GM12878 (cell line): ENCODE data around the gene INPP5D. TPM values are rescaled to one million over a fixed set of nuclear protein-coding genes. Genes with fewer than 3 reads are reported as not detected.
"Not testable (repeated sequence)": the region's sequence is repeated elsewhere in the genome, so short reads cannot be mapped to it uniquely, and the experiment has no call there.

Experiments used
- ATAC-seq: fragments of 200-7000 bp; cut with Tn5 transposase; 3 replicates; pipeline ENCODE4 v1.9.1; 2020; ENCODE audit warnings: mild to moderate bottlenecking, moderate library complexity
- BruUV-seq: library from RNA; stranded (reverse); fragments of 400-500 nt; replicated peaks from 2 replicates; lab custom pipeline; 2021; lab: Mats Ljungman, UMichigan
- CTCF ChIA-PET: fragments of 300-600 bp; sonication (Branson Sonifier 250); formaldehyde crosslinking; extraction: SDS; loops from one replicate; lab custom pipeline; 2021; ENCODE audit warnings: inconsistent platforms; lab: Yijun Ruan, JAX
- POLR2A ChIA-PET: fragments of 350-600 bp; formaldehyde crosslinking; extraction: SDS; loops from one replicate; lab custom pipeline; 2021; ENCODE audit warnings: inconsistent platforms; lab: Charles Lee
- RAD21 ChIA-PET: fragments of 300-600 bp; sonication (Branson Sonifier 250); formaldehyde crosslinking; loops from one replicate; lab custom pipeline; 2023; ENCODE audit warnings: antibody characterized with exemption; ENCODE audit not compliant: unreplicated experiment; lab: Charles Lee
- SMC1A ChIA-PET: fragments of 300-600 bp; sonication (Branson Sonifier 250); formaldehyde crosslinking; loops from one replicate; lab custom pipeline; 2023; ENCODE audit not compliant: unreplicated experiment, uncharacterized antibody; lab: Charles Lee
- DNase-seq: peaks from one replicate; pipeline ENCODE4 v3.0.0-alpha.2; 2011; ENCODE audit warnings: low read depth, low spot score
- FAIRE-seq: peaks from 3 replicates; lab custom pipeline; 2011; peaks lifted over from hg19 to GRCh38; lab: Jason Lieb, UNC
- H2AFZ ChIP-seq: 2 replicates; pipeline ENCODE4 v1.6.0; 2011; ENCODE audit warnings: low read depth, low read length, control low read depth; ENCODE audit not compliant: control insufficient read depth
- H3K27ac ChIP-seq: 2 replicates; pipeline ENCODE4 v1.5.1; 2011; ENCODE audit warnings: control low read depth; ENCODE audit not compliant: control insufficient read depth, insufficient read depth
- H3K27me3 ChIP-seq, 2 experiments: replicated peaks in 1 of 2; 2 replicates each; pipeline versions ENCODE4 v1.6.0 to v1.6.1; 2011; ENCODE audit warnings: low read length in 1 of 2; ENCODE audit not compliant: control insufficient read depth in 2 of 2, insufficient read depth in 2 of 2
- H3K36me3 ChIP-seq, 2 experiments: 2 replicates each; pipeline ENCODE4 v1.5.1; 2011; ENCODE audit warnings: low read length in 1 of 2; ENCODE audit not compliant: control insufficient read depth in 2 of 2, insufficient read depth in 2 of 2
- H3K4me1 ChIP-seq: 2 replicates; pipeline ENCODE4 v1.6.1; 2011; ENCODE audit warnings: mild to moderate bottlenecking, low read length, moderate library complexity, mixed read lengths; ENCODE audit not compliant: control insufficient read depth, insufficient read depth
- H3K4me2 ChIP-seq: 2 replicates; pipeline ENCODE4 v1.6.0; 2011; ENCODE audit warnings: control low read depth; ENCODE audit not compliant: control insufficient read depth, insufficient read depth
- H3K4me3 ChIP-seq: fragments of 200-600 bp; sonication (generic); 2 replicates; pipeline ENCODE4 v1.5.1; 2016
- H3K79me2 ChIP-seq: 2 replicates; pipeline ENCODE4 v1.6.0; 2011; ENCODE audit warnings: low read length; ENCODE audit not compliant: control insufficient read depth, insufficient read depth
- H3K9ac ChIP-seq: 2 replicates; pipeline ENCODE4 v1.8.0; 2011; ENCODE audit warnings: low read length, control low read depth, mixed read lengths; ENCODE audit not compliant: control insufficient read depth, insufficient read depth
- H3K9me3 ChIP-seq: replicated peaks from 3 replicates; pipeline ENCODE4 v1.5.1; 2011; ENCODE audit warnings: mild to moderate bottlenecking, low read length; ENCODE audit not compliant: control insufficient read depth, insufficient read depth
- H4K20me1 ChIP-seq: 2 replicates; pipeline ENCODE4 v1.6.0; 2011; ENCODE audit not compliant: control insufficient read depth, insufficient read depth
- BCLAF1 ChIP-seq: fragments of 450-650 bp; IDR thresholded peaks from 2 replicates; pipeline ENCODE4 v1.6.1; 2017; ENCODE audit warnings: antibody characterized with exemption, mild to moderate bottlenecking, moderate library complexity
- PRDM15 ChIP-seq: fragments of 450-650 bp; formaldehyde crosslinking; IDR thresholded peaks from 2 replicates; pipeline ENCODE4 v1.4.0; 2020; ENCODE audit warnings: mild to moderate bottlenecking, moderate library complexity
- RAD51 ChIP-seq: fragments of 450-650 bp; IDR thresholded peaks from 2 replicates; pipeline ENCODE4 v1.6.1; 2016; ENCODE audit warnings: moderate library complexity, mild to moderate bottlenecking, inconsistent platforms
- TCF7 ChIP-seq: IDR thresholded peaks from 2 replicates; pipeline ENCODE4 v1.6.1; 2014; ENCODE audit warnings: antibody characterized with exemption, borderline replicate concordance
- YY1 ChIP-seq: IDR thresholded peaks from 2 replicates; pipeline ENCODE4 v1.6.1; 2011; ENCODE audit warnings: low read depth, mild to moderate bottlenecking, low read length
- ZBED1 ChIP-seq: IDR thresholded peaks from 2 replicates; pipeline ENCODE4 v1.6.1; 2016; ENCODE audit warnings: borderline replicate concordance
- ZNF687 ChIP-seq: fragments of 450-650 bp; IDR thresholded peaks from 2 replicates; pipeline ENCODE4 v1.6.1; 2017; ENCODE audit warnings: mild to moderate bottlenecking, moderate library complexity
- WGBS: methylation state at CpG from one replicate; pipeline ENCODE4 v1.1.6; 2016; ENCODE audit warnings: low lambda C conversion rate; ENCODE audit not compliant: insufficient replicate concordance, insufficient coverage; ENCODE audit errors: missing lambda C conversion rate; 5-methylcytosine and 5-hydroxymethylcytosine counted together
- in situ Hi-C: fragments of 300-500 bp; cut with MboI; formaldehyde crosslinking; loops from 9 replicates; pipeline ENCODE4 v1.14.3; 2018; ENCODE audit warnings: mixed read lengths
- intact Hi-C: fragments of 100-400 bp; cut with micrococcal nuclease; formaldehyde crosslinking; loops from one replicate; pipeline ENCODE4 v1.14.2; 2022; ENCODE audit not compliant: unreplicated experiment
- polyA plus RNA-seq, 11 experiments: library from polyadenylated mRNA; depleted of rRNA in 4 of 11; unstranded in 6 of 11; stranded (reverse) in 5 of 11; fragments of >200 nt; fragmentation: Nextera tagmentation in 4 of 11; fragmentation: Illumina TruSeq in 1 of 11; extraction: Ambion mirVana in 4 of 11; extraction: Trizol in 1 of 11; gene quantifications; 1 replicate in 1 of 11; 2 replicates in 10 of 11; pipeline versions ENCODE4 v1.2.1 to v1.2.3, GENCODE V29; 2011 to 2016; ENCODE audit warnings: inconsistent platforms in 2 of 11, missing spikeins in 2 of 11, low read depth in 1 of 11
- total RNA-seq, 4 experiments: library from RNA; depleted of rRNA in 3 of 4; stranded (reverse); fragments of >200 nt in 3 of 4; fragmentation: Illumina TruSeq in 1 of 4; extraction: Trizol in 1 of 4; gene quantifications; 2 replicates each; pipeline versions ENCODE4 v1.2.1 to v1.2.3, GENCODE V29; 2013 to 2021

Gene INPP5D
- total and polyA plus RNA-seq, 10 of the 15 experiments (the other 5 are each of a cell fraction or from before 2014, with no cell fraction given): 11.8 to 139 (median 88.8) TPM

DNA sequence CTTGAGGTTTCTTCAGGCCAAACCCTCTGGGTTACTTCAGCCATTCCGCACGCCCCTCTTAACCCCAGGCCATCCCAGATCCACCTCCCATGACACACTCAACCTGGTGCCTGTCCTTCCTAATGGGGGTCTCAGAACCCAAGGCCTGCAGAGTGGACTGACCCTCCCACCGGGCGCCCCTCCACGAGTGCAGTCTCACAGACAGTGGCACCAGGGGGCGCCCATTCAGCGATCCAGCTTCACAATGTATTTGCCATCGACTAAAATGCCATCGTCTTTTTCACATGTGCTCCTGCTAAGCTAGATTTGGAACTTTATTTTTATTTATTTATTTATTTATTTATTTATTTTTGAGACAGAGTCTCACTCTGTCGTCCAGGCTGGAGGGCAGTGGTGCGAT, 38.5 kb downstream of the INPP5D start (continued):
- no peak for TF ChIP-seq BCLAF1
- TF ChIP-seq, all 136 proteins: peak for 1

DNA sequence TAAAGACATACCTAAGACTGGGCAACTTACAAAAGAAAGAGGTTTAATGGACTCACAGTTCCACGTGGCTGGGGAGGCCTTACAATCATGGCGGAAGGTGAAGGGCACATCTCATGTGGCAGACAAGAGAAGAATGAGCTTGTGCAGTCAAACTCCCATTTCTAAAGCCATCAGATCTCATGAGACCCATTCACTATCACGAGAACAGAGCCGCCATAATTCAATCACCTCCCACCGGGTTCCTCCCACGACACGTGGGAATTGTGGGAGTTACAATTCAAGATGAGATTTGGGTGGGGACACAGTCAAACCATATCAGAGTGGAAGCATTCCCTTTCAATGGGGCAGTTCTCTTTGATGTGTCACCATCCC, 39.7 kb downstream of the INPP5D start:
- ATAC-seq, FAIRE-seq, in situ Hi-C loops, H3K9me3 ChIP-seq, H4K20me1 ChIP-seq, H3K27me3 ChIP-seq, DNase-seq: not testable (repeated sequence)
- H3K36me3 ChIP-seq: peaks cover 11 to 31% of the 10 kb centered on the region in 2 experiments
- H3K4me1 ChIP-seq: peaks cover 49% of the 10 kb centered on the region
- peak overlapping the region; percentile 50 for H2AFZ ChIP-seq
- ChIA-PET RAD21 (interaction anchor here (0.7 to 15.2 kb wide), 18 partner anchors 8 to 152 kb away, joined by 3 to 163 read pairs (median 8); partner anchors contain the start of genes ATG16L1 and INPP5D), SMC1A (interaction anchor here (0.5 to 12.4 kb wide), 20 partner anchors 9 to 262 kb away, joined by 3 to 328 read pairs (median 6); partner anchors contain the start of gene INPP5D), POLR2A (interaction anchor here (0.6 to 6.6 kb wide), 11 partner anchors 10 to 149 kb away, joined by 3 to 70 read pairs (median 10); partner anchors contain the start of gene INPP5D), CTCF (interaction anchor here (0.7 to 4.4 kb wide), 13 partner anchors 9 to 131 kb away, joined by 3 to 34 read pairs (median 9); partner anchors contain the start of gene INPP5D)
- WGBS: 46% methylated on average over 7 of the region's 7 CpGs
- TSS peak; percentile 89 for BruUV-seq
- peak overlapping the region; percentile 88 for H3K9ac ChIP-seq
- intact Hi-C loops: loop anchor here (1.0 to 5.0 kb wide), 5 partner anchors 13 to 102 kb away; no protein-coding TSS in a partner anchor
- H3K79me2 ChIP-seq: peaks cover 79% of the 10 kb centered on the region
- H3K27ac ChIP-seq: peak overlapping the region; percentile 99
- H3K4me3 ChIP-seq: peak overlapping the region; percentile 35; the same call in 1 of the 2 replicates
- peak overlapping the region; percentile 100 for H3K4me2 ChIP-seq
- TF ChIP-seq YY1 (peak; percentile 56; the same call in 1 of the 2 replicates), RAD51 (0 out of 2 replicates have a peak, but pooled peaks have one; percentile 33), ZNF687 (peak; percentile 14; the same call in 1 of the 2 replicates), TCF7 (0 out of 2 replicates have a peak, but pooled peaks have one; percentile 6), ZBED1 (0 out of 2 replicates have a peak, but pooled peaks have one; percentile 34), PRDM15 (CRISPR knock-in tag) (0 out of 2 replicates have a peak, but pooled peaks have one; percentile 59)
